GM12873 (cell line): ENCODE data around the gene ANGEL1.

Experiments used
- TF ChIP-seq, protein P1 (sequence below): IDR thresholded peaks from 2 replicates; pipeline ENCODE4 v1.5.1; 2012; ENCODE audit warnings: low read depth, mild to moderate bottlenecking, moderate library complexity, low read length, control low read depth; ENCODE audit not compliant: insufficient read depth; ENCODE audit errors: missing control alignments

ANGEL1 gene

GRCh38 chr14:76812422-76813383 is at the start of gene ANGEL1:
ANGEL1 (minus strand) TSS chr14:76812882; CDS start chr14:76812827, 55 bp downstream.
- TF ChIP-seq, protein P1, sequence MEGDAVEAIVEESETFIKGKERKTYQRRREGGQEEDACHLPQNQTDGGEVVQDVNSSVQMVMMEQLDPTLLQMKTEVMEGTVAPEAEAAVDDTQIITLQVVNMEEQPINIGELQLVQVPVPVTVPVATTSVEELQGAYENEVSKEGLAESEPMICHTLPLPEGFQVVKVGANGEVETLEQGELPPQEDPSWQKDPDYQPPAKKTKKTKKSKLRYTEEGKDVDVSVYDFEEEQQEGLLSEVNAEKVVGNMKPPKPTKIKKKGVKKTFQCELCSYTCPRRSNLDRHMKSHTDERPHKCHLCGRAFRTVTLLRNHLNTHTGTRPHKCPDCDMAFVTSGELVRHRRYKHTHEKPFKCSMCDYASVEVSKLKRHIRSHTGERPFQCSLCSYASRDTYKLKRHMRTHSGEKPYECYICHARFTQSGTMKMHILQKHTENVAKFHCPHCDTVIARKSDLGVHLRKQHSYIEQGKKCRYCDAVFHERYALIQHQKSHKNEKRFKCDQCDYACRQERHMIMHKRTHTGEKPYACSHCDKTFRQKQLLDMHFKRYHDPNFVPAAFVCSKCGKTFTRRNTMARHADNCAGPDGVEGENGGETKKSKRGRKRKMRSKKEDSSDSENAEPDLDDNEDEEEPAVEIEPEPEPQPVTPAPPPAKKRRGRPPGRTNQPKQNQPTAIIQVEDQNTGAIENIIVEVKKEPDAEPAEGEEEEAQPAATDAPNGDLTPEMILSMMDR = no peak

GRCh38 chr14:76861574-76862255 is 49.0 kb upstream of the ANGEL1 start:
- TF ChIP-seq, protein P1 = no peak

GRCh38 chr14:76856769-76857168 is 44.1 kb upstream of the ANGEL1 start:
- TF ChIP-seq, protein P1 = no peak

- TF ChIP-seq, protein P1 = no peak
Observed at GRCh38 chr14:76855066-76855465, 42.4 kb upstream of the ANGEL1 start.

DNA sequence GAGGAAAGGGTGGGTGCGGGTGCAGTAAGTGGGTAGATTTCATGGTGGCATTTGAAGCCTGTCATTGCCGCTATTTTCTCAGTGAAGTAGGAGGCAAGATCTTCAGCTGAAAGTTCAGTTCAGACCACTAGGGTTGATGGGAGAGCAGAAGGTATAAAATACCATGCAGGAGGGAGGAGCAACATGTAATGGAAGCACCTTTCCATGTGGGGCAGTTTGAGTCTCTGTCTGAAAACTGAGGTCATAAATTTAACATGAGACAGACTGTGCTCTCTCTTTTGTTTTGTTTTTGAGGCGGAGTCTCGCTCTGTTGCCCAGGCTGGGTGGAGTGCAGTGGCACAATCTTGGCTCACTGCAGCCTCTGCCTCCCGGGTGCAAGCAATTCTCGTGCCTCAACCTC is 36.2 kb upstream of the ANGEL1 start:
- TF ChIP-seq, protein P1 = no peak

- TF ChIP-seq, protein P1 = no peak
Observed at GRCh38 chr14:76846331-76847047, 33.8 kb upstream of the ANGEL1 start.
